GM18870 (cell line): ENCODE measurements around the gene SLC9B2.

Experiments
- ATAC-seq: cut with Tn5 transposase; IDR thresholded peaks from one replicate; pipeline ENCODE4 v1.9.1; 2021; ENCODE audit warnings: moderate library complexity; ENCODE audit not compliant: unreplicated experiment

The SLC9B2 gene

GRCh38 chr4:103075894-103076746 lies 441 bp downstream of the SLC9B2 start:
- ATAC-seq = peak; percentile 36

DNA sequence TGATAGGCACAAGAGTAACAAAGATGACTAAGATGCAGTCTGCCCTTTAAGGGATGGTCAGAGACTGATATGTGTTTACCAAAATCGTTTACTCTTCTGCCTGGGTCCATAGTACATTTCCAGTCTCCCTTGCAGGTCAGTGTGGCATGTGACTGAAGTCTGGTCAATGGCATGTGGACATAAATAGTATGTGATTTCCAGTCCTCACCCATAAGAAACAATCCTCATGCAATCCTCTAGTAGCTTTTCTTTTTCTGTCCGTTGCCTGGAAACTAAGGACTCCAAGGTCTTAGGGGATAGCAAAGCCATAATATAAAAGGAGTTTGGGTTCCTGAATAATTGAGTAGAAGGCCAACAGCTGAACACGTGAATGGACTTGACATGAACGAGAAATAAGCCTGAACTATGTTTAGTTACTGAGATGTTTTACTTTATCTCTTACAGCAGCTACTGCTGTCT lies 1.1 kb downstream of the SLC9B2 start:
- no peak for ATAC-seq

GRCh38 chr4:103074744-103075434 lies 1.7 kb downstream of the SLC9B2 start:
- peak; percentile 43 for ATAC-seq

DNA sequence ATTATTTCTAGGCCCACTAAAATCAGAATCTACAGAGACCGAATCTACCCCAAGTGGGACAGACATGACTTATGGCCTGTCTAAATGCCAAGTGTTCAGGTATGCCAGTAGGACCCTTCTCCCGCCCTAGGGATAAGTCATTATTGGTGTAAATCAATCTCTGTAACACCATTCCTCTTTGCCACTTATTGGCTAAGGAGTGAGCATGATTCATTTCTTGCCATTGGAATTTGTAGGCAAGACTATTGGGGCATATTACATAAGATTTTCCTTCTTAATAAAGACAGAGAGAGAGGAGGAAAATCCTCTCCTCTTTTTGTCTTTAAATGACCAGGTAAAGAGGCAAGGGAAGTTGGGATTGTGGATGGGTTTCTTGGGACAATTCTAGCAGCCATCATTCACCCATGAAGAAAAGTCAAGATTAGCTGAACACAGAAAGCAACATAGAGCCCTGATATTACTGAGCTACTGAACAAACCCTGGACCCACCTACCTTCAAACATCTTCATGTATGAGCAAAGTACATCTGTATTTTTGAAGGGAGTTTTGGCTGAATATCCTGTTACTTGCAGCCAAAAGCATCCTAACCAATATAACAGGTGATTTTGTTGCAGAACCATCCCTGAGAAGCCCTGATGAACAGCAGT lies 2.6 kb downstream of the SLC9B2 start:
- no peak for ATAC-seq

- no peak for ATAC-seq
These were observed 8.6 kb downstream of the SLC9B2 start for GRCh38 chr4:103067841-103068547.

DNA sequence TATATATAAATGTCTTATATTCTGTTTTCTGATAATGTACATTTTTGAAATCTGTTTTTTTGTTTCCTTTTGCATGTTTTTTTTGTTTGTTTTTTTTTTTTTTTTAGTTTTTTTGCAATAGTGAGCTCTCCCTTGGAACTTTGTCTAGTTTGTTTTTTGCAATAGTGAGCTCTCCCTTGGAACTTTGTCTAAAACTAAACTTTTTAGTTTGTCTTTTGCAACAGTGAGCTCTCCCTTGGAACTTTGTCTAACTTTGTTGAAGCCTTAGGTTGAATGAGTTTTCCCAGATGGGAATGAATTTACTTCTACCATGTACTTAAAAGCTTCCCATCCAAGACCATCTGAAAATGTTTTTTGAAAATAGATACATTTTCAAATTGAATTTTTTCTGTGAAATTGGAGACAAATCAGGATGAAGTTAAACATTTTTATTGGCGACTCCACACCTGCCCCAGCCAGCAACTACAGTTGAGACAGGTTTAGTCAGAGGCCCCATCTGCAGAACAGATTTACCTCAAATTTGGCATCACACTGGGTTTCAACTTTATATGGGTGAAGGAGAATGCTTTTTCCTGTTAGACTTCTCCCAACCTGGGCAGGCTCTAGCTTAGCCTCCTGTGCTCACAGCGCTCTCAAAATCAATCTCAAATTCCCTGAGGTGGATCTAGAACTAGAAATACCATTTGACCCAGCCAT lies 16.0 kb downstream of the SLC9B2 start:
- no peak for ATAC-seq

GRCh38 chr4:103054030-103054429 lies 22.5 kb downstream of the SLC9B2 start:
- no peak for ATAC-seq

DNA sequence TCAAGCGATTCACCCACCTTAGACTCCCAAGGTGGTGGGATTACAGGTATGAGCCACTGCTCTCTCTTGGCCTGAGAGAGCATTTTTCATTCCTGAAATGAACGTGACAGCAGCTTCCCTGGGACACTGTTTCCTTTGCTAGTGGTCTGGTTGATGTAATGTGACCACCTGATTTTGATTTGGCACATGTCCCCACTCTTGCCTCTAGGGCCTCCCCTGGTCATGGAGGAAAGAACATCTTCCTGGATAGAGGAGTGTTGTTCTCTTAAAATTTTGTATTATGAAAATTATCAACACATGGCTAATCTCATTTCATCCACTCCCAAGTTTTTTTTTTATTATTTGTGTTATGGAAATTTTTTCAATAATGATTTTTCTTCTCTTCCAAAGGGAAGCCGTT lies 23.8 kb downstream of the SLC9B2 start:
- no peak for ATAC-seq

- no peak for ATAC-seq
These were observed 24.4 kb downstream of the SLC9B2 start for GRCh38 chr4:103052145-103052544.

- ATAC-seq = no peak
These were observed 25.7 kb downstream of the SLC9B2 start for GRCh38 chr4:103050736-103051436.

DNA sequence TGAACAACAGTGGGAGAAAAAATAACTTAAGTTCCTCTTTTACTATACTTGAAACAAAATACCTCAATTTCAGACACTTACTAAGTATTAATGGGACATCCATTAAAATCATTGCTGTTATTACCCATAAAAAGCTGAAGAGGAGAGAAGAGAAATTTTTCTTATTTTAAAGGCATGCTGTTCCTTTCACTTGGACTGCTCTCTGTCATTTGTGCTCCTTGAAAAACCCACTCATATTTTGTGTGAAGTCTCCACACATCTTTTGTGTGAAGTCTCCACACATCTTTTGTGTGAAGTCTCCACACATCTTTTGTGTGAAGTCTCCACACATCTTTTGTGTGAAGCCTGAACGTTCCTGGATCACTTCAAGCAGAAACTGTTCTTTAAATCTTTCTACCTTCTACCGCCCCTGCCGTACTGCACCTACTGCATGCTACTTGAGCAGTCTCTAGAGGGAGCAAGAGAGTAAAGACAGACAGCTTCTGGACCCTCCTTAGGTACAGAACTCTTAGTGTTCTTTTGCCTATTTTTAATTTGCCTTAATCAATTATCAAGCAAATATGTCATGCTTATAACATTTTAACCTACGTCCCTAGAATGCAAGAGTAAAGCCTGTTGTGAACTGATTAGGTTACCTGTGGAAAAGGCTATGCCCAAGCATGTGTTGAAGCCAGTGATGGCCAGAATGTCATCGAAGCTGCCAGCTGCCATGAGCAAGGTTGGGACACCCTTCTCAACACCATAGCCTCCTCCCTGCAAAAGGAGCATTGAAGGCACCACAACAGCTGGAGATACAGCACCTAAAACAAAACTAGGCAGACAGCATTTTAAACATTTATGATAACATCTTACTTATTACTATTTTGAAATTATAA lies 29.9 kb downstream of the SLC9B2 start:
- peak; percentile 89 for ATAC-seq

DNA sequence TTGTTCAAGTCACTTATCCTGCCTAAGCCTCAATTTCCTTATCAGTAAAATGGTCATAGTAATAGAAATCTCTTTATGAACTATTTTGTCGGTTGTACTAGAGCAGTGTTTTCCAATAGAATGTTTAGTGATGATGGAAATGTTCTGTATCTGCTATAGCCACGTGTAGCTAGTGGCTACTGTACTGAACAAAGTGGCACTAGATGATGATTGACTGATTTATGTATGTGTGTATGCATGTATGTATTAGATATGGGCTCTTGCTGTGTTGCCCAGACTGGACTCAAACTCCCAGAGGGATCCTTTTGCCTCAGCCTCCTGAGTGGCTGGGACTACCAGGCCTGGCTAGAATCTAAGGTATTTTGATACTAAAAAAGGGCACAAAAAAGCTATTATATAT lies 32.4 kb downstream of the SLC9B2 start:
- no peak for ATAC-seq

GRCh38 chr4:103036169-103036568 lies 40.4 kb downstream of the SLC9B2 start:
- ATAC-seq = no peak

DNA sequence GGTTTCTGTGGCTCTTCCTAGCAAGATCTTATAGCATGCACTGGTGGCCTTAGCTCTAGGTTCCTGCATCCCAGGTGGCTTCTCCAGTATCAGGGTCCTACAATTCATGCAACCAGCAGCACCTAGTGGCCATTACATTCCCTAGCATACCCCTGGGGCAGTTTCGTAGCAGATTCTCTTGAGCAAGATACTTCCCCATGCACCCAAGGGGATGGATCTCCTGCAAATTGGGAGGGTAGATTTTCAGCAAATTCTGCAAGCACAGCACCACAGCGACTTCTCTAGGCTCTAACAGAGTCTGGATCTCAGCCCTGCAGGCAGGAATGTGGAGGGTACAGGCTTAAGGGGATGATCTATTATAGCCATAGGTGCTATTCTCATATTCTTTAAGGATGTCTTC lies 44.0 kb downstream of the SLC9B2 start:
- ATAC-seq = peak; percentile 63

GRCh38 chr4:103030791-103031190 lies 45.8 kb downstream of the SLC9B2 start:
- no peak for ATAC-seq

DNA sequence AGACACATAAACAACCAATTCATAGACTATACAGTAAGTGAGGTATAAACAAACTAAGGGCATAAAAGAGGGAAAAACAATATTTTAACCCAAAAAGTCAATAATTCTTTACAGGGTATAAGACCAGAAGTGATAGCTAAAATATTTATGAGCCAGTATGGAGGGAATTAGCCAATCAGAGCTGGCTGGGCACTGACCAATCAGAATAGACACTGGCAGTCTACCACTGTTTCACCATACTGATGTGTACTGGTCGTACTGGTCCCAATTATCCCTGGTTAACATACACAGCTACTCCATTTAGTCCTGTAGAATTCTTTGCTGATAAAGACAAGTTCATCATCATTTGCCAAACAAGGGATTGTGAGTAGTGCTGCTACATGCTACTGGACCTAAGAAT lies 47.3 kb downstream of the SLC9B2 start:
- ATAC-seq = no peak

GRCh38 chr4:103026868-103027267 lies 49.7 kb downstream of the SLC9B2 start:
- ATAC-seq = no peak

- ATAC-seq = no peak
These were observed 51.6 kb downstream of the SLC9B2 start for GRCh38 chr4:103024996-103025395.

- ATAC-seq = no peak
These were observed 55.4 kb downstream of the SLC9B2 start for GRCh38 chr4:103021120-103021519.
